Colonic mucosa (tissue), 4 donors: ENCODE data around the gene JAKMIP3. TPM values are rescaled to one million over a fixed set of nuclear protein-coding genes. Genes with fewer than 3 reads are reported as not detected.

Source experiments
- DNase-seq: peaks from one replicate; pipeline ENCODE4 v3.0.0-alpha.2; 2020
- H3K27ac ChIP-seq: fragments of 200-600 bp; one replicate; pipeline ENCODE4 v1.8.0; 2021
- H3K27me3 ChIP-seq: fragments of 200-600 bp; one replicate; pipeline ENCODE4 v1.8.0; 2021
- H3K36me3 ChIP-seq: fragments of 200-600 bp; one replicate; pipeline ENCODE4 v1.8.0; 2021
- H3K4me1 ChIP-seq: fragments of 200-600 bp; one replicate; pipeline ENCODE4 v1.8.0; 2021; ENCODE audit warnings: mild to moderate bottlenecking
- H3K4me3 ChIP-seq: fragments of 200-600 bp; one replicate; pipeline ENCODE4 v1.8.0; 2021
- H3K9ac ChIP-seq, 2 donors: one replicate each; pipeline ENCODE4 v1.7.0; 2013; ENCODE audit warnings: control low read depth in 2 of 2, low read depth in 2 of 2, low read length in 2 of 2
- H3K9me3 ChIP-seq: fragments of 200-600 bp; one replicate; pipeline ENCODE4 v1.8.0; 2021
- intact Hi-C: fragments of 100-400 bp; cut with DNase I; formaldehyde crosslinking; loops from one replicate; pipeline ENCODE4 v1.14.1; 2022
- total RNA-seq, 2 donors: library from RNA; stranded (reverse); fragmentation: NEBNext Ultra II Directional in 1 of 2; extraction: Animal tissue kit (Norgen Biotek cat#: 25700) in 1 of 2; gene quantifications; one replicate each; pipeline ENCODE4 v1.2.1, GENCODE V29; 2021
- TF ChIP-seq, protein P1 (sequence below): fragments of 200-600 bp; IDR thresholded peaks from one replicate; pipeline ENCODE4 v1.8.0; 2022; ENCODE audit warnings: antibody characterized with exemption, mild to moderate bottlenecking
- donor health status: healthy.
- donor health status: DM: no; HTN: no; CAD: no.
- donor health status: DM: no; HTN: no; CAD: no.

The JAKMIP3 gene
- total RNA-seq, 2 donors from 2014 or later: 0.10 to 0.27 TPM

DNA sequence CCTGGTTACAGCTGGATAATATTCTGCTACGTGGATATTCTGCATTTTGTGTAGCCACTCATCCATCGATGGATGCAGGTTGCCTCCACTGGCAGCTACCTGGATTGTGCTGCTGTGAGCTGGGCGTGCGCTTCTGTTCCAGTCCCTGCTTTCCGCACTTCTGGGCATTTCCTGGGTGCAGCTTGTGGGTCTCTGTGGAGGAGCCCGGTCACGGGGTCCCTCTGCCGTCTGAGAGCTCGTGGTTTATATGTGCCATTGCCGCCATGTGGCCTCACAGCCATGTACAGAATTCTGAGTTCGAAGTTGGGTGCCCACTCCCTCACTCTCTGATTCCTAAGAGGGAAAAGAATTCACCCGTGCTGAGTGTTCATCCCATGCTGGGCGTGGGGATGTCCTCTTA, 38.3 kb downstream of the JAKMIP3 start:
- no peaks in the 10 kb centered on the region for H3K36me3 ChIP-seq
- intact Hi-C loops: no loop called here
- H3K27ac ChIP-seq: no peak overlapping the region
- no peaks in the 10 kb centered on the region for H3K27me3 ChIP-seq
- no peak for DNase-seq
- no peak overlapping the region for H3K4me3 ChIP-seq
- TF ChIP-seq, protein P1, sequence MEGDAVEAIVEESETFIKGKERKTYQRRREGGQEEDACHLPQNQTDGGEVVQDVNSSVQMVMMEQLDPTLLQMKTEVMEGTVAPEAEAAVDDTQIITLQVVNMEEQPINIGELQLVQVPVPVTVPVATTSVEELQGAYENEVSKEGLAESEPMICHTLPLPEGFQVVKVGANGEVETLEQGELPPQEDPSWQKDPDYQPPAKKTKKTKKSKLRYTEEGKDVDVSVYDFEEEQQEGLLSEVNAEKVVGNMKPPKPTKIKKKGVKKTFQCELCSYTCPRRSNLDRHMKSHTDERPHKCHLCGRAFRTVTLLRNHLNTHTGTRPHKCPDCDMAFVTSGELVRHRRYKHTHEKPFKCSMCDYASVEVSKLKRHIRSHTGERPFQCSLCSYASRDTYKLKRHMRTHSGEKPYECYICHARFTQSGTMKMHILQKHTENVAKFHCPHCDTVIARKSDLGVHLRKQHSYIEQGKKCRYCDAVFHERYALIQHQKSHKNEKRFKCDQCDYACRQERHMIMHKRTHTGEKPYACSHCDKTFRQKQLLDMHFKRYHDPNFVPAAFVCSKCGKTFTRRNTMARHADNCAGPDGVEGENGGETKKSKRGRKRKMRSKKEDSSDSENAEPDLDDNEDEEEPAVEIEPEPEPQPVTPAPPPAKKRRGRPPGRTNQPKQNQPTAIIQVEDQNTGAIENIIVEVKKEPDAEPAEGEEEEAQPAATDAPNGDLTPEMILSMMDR: no peak
- H3K9ac ChIP-seq: no peak overlapping the region
- no peaks in the 10 kb centered on the region for H3K9me3 ChIP-seq
- no peaks in the 10 kb centered on the region for H3K4me1 ChIP-seq

DNA sequence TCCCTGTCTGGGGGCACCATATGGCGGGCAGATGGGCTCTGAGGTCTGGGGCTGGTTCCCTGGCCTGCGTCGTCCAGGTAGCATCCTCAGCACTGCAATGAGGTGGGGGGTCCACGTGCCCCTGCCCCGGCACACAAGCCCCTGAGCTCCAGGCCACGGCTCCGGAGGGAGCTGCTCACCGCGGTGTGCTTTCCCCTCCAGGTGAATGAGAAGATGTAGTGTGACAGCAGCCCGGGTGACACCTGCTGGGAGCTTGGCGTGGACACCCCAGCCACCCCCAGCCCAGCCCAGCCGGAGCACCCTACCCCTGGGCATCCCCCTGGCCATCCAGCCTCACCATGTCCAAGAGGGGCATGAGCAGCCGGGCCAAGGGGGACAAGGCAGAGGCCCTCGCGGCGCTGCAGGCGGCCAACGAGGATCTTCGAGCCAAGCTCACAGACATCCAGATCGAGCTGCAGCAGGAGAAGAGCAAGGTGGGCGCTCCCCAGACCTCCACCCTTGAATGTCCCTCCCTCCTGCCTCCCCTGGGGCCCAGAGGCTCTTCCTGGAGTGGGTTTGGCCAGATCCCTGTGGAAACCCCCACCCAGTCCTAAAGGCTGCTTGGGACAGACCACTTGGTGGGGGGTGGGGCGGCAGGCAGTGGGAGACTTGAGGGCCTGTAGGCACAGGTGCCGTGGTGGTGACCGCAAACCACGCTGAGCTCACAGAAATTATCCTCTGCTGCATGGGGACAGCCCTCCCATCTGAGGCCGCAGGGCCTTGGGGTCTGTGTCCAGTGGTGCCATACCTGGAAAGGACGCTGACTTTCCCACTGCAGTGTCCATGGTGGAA, 38.9 kb downstream of the JAKMIP3 start:
- Histone ChIP-seq H3K4me3 (no peak overlapping the region), H3K9me3 (no peaks in the 10 kb centered on the region), H3K36me3 (no peaks in the 10 kb centered on the region), H3K4me1 (no peaks in the 10 kb centered on the region), H3K27me3 (no peaks in the 10 kb centered on the region), H3K9ac (no peak overlapping the region), H3K27ac (no peak overlapping the region)
- no peak for DNase-seq
- TF ChIP-seq, protein P1: no peak
- intact Hi-C loops: no loop called here

DNA sequence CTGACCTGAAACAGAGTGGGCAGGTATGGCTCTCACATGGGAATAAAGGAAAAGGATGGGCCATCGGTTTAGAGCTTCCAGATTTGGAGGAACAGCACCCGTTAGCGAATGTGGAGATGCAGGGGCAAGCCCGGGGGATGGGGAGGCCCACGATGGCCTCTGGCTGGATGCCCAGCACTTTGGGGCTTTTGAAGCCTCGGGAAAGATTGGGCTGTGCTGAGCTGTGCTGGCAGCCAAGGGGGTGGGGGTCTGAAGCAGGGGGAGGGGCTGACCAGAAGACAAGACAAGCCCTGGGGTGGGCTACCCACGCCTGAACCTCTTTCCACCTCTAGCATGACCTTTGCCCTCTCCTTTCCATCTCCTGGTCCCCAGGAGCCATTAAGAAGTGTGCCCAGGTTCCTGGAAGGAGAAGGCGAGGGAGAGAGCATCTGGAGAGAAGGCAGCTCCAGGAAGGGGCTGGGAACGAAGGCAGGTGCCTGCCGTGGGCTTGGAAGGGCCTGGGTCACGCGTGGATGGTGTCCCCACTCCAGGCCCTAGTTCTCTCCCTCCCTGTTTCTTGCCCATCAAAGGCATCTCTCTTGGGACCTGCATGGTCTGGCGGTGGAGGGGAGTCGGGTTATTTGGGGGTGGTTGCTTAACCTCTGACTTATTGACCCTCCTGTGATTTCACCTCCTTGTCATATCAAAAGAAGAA, 39.7 kb downstream of the JAKMIP3 start:
- TF ChIP-seq, protein P1: no peak
- no peaks in the 10 kb centered on the region for H3K36me3 ChIP-seq

DNA sequence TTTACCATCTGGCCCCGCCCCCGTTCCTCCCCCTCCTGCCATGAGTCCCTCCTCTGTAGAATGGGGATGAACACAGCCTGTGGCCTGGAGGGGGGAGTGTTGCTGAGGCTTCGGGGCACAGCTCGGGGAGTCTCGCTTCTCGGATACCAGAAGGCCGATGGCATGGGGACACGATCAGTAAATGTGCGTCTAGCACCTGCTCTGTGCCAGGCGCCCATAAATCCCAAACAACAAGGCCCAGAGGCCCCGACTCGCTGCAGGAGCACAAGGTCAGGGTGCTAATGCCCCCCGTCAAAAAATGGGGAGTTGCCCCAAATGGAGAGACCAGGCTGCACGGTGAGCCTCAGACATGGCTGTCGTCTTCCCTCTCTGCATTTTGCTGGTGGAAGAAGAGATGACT, 40.7 kb downstream of the JAKMIP3 start:
- intact Hi-C loops: no loop called here
- no peak for DNase-seq
- no peaks in the 10 kb centered on the region for H3K4me1 ChIP-seq
- H3K36me3 ChIP-seq: no peaks in the 10 kb centered on the region
- no peak overlapping the region for H3K27ac ChIP-seq
- TF ChIP-seq, protein P1: no peak
- no peaks in the 10 kb centered on the region for H3K27me3 ChIP-seq
- no peak overlapping the region for H3K9ac ChIP-seq
- H3K4me3 ChIP-seq: no peak overlapping the region
- no peaks in the 10 kb centered on the region for H3K9me3 ChIP-seq

More for the DNA sequence above, 39.7 kb downstream of the JAKMIP3 start:
- intact Hi-C loops: no loop called here
- Histone ChIP-seq H3K9ac (no peak overlapping the region), H3K27me3 (no peaks in the 10 kb centered on the region), H3K9me3 (no peaks in the 10 kb centered on the region), H3K4me3 (no peak overlapping the region), H3K4me1 (no peaks in the 10 kb centered on the region), H3K27ac (no peak overlapping the region)
- DNase-seq: no peak

DNA sequence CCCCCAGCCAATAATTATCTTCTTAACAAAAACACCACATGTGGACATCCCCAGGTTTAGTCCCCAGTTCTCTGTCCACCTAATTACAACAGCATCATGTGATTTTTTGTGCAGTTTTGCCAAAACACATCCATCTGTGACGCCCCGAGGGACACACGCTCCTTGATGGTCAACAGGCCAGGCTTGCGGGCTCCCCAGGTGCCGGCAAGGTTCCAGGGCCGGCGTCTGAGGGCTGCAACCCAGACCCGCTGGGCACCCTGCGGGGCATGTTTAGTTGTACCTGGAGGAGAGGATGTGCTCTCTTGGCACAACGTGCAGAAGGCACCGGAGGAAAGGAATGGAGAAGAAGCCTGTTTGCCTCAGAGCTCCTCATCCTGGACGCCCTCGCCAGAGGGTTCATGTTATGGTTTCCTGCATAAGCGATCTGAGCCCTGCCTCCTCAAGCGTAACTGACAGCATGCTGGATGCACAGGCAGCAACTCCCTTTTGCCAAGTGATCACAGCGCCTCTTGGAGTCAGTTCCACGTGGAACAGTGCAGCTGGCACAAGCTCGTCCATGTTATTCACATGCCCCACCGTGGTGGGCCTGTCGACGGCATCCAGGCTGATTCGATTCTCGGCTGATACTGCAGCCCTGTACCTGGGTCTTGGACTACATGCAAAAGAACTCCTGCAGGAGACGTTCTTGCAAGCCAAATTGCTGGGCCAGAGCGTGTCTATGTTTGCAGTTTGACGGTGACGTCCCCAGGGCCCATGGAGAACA, 41.6 kb downstream of the JAKMIP3 start:
- TF ChIP-seq, protein P1: no peak
- Histone ChIP-seq H3K4me1 (no peaks in the 10 kb centered on the region), H3K36me3 (no peaks in the 10 kb centered on the region), H3K27ac (no peak overlapping the region), H3K9me3 (no peaks in the 10 kb centered on the region), H3K27me3 (no peaks in the 10 kb centered on the region), H3K4me3 (no peak overlapping the region), H3K9ac (no peak overlapping the region)
- DNase-seq: no peak
- intact Hi-C loops: no loop called here
